Endothelial cell of umbilical vein (primary cell): ENCODE results near the gene MSL1.

ENCODE experiments used
- EZH2 ChIP-seq: IDR thresholded peaks from 2 replicates; pipeline ENCODE4 v1.6.1; 2012; ENCODE audit warnings: borderline replicate concordance, low read depth, mild to moderate bottlenecking, moderate library complexity, low read length, inconsistent platforms; ENCODE audit not compliant: severe bottlenecking
- FOS ChIP-seq: IDR thresholded peaks from 2 replicates; pipeline ENCODE4 v1.6.1; 2011; ENCODE audit warnings: mild to moderate bottlenecking, low read length, moderate library complexity, borderline replicate concordance; ENCODE audit not compliant: insufficient read depth
- MYC ChIP-seq: IDR thresholded peaks from one replicate; pipeline ENCODE4 v1.6.1; 2011; ENCODE audit warnings: mild to moderate bottlenecking, low read depth, low read length
- POLR2A ChIP-seq: IDR thresholded peaks from 2 replicates; pipeline ENCODE4 v1.6.1; 2012; ENCODE audit warnings: low read depth, mild to moderate bottlenecking, control low read depth, low read length
- POLR2AphosphoS5 ChIP-seq: IDR thresholded peaks from 2 replicates; pipeline ENCODE4 v1.6.1; 2012; ENCODE audit warnings: low read depth, mild to moderate bottlenecking, control low read depth, low read length, moderate library complexity; ENCODE audit not compliant: insufficient read depth
- TF ChIP-seq, protein P1 (sequence below), 2 donors: IDR thresholded peaks; 1 replicate in 1 of 2; 2 replicates in 1 of 2; pipeline ENCODE4 v1.5.1; 2011; ENCODE audit warnings: low read length in 2 of 2, mild to moderate bottlenecking in 2 of 2, moderate library complexity in 2 of 2, control low read depth in 1 of 2, inconsistent platforms in 1 of 2, low read depth in 1 of 2; ENCODE audit not compliant: insufficient read depth in 1 of 2; ENCODE audit errors: extremely low read depth in 1 of 2

DNA sequence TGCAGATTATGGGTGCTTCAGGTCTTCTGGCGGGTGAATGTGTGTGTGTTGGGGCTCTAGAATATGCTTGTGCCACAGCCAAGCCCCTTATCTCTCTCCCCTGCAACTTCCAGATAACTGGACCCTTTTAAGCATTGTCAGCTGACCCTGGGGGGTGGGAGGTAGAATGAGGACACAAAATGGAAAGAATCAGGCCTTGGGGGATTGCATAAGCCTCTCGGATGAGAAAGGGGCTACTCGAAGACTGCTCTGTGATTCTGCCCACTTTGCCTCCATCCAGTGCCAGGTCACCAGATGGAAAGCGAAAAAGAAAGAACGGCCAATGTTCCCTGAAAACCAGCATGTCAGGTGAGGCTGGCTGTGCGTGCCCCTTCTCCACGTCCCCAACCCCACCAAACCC is 45.2 kb upstream of the MSL1 start:
- TF ChIP-seq MYC (no peak), POLR2A (no peak), EZH2 (no peak), POLR2AphosphoS5 (no peak), FOS (no peak)
- TF ChIP-seq, protein P1, sequence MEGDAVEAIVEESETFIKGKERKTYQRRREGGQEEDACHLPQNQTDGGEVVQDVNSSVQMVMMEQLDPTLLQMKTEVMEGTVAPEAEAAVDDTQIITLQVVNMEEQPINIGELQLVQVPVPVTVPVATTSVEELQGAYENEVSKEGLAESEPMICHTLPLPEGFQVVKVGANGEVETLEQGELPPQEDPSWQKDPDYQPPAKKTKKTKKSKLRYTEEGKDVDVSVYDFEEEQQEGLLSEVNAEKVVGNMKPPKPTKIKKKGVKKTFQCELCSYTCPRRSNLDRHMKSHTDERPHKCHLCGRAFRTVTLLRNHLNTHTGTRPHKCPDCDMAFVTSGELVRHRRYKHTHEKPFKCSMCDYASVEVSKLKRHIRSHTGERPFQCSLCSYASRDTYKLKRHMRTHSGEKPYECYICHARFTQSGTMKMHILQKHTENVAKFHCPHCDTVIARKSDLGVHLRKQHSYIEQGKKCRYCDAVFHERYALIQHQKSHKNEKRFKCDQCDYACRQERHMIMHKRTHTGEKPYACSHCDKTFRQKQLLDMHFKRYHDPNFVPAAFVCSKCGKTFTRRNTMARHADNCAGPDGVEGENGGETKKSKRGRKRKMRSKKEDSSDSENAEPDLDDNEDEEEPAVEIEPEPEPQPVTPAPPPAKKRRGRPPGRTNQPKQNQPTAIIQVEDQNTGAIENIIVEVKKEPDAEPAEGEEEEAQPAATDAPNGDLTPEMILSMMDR (IDR thresholded peaks at IDR 0.05; ENCODE audit: extremely low read depth in 1 of 2, insufficient read depth in 1 of 2, low read depth in 1 of 2, low read length in 2 of 2): no peak
